GM21723 (cell line): ENCODE measurements around the gene SIRPD.
"Not testable (repeated sequence)": the region's sequence is repeated elsewhere in the genome, so short reads cannot be mapped to it uniquely, and the experiment has no call there.

Experiments used
- ATAC-seq: cut with Tn5 transposase; IDR thresholded peaks from one replicate; pipeline ENCODE4 v1.9.1; 2021; ENCODE audit warnings: mild to moderate bottlenecking, moderate library complexity; ENCODE audit not compliant: unreplicated experiment

Gene SIRPD

DNA sequence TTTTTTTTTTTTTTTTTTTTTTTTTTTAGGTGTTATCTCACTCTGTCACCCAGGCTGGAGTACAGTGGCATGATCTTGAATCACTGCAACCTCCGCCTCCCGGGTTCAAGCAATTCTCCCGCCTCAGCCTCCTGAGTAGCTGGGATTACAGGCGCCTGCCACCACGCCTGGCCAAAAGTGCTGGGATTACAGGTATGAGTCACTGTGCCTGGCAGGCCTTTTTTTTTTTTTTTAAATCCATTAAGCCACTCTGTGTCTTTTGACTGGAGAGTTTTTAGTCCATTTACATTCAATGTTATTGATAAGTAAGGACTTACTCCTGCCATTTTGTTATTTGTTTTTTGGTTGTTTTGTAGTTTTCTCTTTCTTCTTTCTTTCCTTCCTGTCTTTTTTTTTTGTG, 60.1 kb downstream of the SIRPD start:
- not testable (repeated sequence) for ATAC-seq

DNA sequence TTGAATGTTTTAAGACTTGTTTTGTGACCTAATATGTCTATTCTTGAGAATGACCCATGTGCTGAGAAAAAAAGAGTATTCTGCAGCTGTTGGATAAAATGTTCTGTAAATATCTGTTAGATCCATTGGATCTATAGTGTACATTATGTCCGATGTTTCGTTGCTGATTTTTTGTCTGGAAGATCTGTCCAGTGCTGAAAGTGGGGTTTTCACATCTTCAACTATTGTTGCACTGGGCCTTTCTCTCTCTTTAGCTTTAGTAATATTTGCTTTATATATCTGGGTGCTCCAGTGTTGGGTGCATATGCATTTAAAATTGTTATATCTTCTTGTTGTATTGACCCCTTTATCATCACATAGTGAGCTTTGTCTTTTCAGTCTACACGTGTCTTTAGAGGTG, 60.6 kb downstream of the SIRPD start:
- ATAC-seq, result no peak

DNA sequence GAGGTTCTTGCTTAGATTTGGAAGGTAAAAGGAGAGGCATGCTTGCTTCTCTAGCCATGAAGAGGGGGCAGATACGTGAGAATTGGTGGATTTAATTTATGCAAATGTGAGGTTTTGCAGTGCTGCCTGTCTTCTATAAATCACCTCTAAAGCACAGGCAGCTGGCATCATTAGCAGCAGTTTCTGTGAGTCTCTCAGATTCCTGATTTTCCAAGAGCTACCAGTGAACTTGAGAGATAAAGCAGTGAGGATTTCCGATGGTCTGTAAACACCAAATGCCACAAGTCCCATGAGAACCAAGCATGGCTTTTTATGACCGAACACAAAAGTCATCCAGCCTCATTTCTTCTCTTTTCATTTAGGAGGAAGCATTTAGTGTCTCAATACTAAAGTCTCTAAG, 63.1 kb downstream of the SIRPD start:
- no peak for ATAC-seq

DNA sequence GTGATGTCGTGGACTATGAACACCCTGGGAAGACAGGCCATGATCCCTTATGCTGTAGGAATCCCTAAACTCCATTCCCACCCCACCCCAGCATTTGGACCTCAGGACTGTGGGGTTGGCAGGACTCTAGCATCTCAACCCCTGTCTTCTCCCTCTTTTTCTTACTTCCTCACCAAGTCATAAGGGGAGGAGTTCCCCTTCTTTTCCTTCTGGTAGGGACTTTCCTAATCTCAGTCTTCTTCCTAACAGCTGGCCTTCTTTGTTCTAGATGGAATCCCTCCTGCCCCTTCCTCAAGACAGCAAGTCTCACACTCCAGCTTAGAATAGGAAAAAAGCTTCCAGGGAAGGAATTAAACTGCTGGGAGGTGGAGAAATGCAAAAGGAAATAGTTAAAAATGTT, 64.0 kb downstream of the SIRPD start:
- no peak for ATAC-seq

DNA sequence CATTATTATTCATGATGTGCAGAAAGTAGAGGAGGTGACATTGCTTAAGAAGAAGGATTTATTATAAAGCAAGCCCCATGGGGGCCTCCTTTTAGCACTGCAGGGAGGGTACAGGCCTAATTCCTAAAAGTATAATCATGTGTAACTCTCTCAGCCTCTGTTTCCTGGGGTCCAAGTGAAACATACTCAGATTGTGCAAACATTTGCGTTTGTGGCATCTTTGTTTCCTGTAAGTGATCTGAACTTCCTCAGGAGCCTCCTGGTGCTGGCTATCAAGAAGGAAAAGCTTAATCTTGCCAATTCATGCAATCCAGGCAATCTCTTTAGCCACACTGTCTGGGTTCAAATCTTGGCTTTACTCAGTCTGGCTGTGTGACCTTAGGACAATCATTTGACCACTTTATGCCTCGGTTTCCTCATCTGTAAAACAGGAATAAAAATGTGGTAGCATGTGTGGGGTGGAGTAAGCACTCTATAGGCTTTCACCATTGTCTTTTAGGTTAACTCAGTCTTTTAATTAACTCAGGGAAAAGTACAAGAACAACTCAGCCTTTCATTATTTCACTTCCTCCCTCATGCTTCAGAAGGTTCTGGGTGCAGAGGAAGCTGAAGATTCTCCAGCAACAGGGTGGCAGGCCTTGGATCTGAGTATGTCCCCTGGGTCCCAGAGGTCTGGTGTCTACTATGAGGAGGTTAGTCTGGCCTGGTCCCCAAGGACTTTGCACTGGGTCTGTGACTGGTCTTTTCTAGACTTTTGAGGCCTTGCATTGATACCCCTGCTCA, 65.5 kb downstream of the SIRPD start:
- ATAC-seq, result no peak

DNA sequence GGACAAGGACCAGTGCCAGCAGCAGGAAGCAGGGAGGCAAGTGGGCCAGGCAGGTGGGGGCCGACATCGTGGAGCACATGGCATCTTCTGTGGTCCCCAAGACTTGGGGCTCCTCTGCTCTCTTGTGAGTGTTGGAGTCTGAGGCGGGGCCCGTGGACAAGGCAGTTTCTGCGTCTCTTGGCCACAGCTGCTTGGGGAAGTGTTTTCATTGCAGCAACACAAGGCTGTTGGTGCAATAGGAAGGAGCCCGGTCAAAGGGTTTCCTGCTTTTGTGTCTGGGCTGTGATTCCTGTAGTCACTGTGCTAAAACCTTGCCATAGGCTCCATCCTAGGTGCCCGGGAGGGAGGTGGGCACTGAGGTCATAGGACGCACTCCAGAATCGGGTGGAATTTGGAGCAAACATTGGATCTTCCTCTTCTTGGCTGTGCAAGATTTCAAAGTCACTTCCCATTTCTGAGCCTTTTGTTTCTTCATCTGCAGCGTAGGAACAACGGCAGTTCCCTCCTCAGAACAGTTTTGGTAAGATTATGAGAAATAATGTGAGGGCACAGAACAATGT, 66.1 kb downstream of the SIRPD start, which contains the start of gene SIRPB2:
Gene SIRPB2, minus strand, starts transcription at position 140 of the 560 bp plus-strand sequence. Its CDS starts 61 bp downstream, at position 79.
- ATAC-seq, result no peak

DNA sequence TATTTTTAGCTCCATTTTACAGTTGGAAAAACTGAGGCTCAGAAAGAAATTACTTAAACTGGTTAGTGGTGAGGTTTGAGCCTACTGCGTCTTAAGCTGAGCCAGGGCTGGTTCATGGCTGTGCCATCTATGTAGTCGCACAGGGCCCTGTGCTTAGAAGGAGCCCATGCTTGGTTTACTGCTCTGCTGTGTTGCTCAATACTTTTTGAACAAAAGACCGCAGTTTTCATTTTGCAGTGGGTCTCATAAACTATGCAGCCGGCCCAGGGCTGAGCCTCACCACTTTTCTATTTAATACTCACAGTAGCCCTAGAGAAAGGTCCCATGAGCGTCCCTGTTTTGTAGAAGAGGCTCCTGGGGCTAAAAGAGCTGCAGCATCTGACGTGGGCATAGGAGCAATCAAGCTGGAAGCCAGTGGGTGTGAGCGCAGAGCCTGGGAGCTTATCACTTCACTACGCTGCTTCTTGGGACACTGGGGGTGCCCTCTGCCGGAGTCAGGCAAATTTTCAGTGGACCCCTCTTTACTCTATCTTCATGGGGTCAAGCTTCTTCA, 66.8 kb downstream of the SIRPD start:
- ATAC-seq, result no peak

DNA sequence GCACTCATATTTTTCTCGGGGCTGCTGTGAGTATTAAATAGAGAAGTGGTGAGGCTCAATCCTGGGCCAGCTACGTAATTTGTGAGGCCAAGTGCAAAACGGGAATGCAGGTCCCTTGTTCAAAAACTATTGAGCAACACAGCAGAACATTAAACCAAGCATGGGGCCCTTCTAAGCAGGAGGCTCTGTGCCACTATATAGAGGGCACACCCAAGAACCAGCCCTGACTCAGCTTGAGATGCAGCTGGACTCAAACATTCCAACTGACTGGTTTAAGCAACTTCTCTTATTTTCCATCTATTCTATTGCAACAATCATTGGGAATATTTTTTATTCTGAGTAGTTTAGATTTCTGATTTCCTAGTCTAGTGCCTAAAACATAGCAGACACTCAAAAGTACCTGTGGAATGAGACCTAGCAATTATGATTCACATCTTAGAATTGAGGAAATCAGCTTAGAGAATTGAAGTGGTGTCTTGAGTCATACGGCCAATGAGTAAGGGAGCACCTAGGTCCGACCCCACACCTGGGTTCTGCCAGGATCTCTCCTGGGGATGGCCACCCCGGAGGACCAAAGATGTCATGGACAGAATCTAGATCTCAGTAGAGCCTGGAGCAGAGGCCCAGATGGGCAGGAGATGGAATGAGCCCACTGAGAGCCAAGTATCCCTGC, 67.6 kb downstream of the SIRPD start:
- ATAC-seq, result no peak

DNA sequence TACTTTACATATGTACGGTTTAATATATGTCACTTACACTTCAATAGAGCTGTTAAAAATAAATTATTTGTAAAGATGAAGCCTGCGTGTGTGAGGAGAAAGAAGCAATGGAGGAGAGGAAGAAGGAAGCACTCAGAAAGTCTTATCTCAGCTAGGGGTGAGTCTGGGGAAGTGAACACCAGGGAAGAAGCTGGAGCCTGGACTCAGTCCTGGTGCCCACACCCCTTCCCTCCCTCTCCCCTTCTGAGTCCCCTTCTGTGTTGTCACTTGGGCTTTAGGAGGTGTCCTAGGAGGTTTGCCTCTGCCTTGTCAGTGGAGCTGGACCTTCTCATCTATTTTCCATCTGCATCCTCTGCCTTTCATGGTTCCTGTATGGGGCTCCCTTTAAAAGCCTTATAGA, 68.2 kb downstream of the SIRPD start:
- no peak for ATAC-seq

DNA sequence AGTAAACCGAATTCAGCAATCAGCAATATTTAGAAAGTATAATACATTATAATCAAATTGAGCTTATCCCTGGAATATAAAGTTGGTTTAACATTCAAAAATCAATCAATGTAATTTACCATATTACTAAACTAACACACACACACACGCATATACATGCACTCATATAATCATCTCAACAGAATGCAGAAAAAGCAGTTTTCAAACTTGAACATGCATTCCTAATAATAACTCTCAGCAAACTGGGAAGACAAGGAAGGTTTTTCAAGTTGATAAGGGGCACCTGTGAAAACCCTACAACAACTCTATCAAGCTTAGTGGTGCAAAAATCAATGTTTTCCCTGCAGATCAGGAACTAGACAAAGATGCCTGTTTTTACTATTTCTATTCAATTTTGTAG, 70.9 kb downstream of the SIRPD start:
- ATAC-seq, result no peak

DNA sequence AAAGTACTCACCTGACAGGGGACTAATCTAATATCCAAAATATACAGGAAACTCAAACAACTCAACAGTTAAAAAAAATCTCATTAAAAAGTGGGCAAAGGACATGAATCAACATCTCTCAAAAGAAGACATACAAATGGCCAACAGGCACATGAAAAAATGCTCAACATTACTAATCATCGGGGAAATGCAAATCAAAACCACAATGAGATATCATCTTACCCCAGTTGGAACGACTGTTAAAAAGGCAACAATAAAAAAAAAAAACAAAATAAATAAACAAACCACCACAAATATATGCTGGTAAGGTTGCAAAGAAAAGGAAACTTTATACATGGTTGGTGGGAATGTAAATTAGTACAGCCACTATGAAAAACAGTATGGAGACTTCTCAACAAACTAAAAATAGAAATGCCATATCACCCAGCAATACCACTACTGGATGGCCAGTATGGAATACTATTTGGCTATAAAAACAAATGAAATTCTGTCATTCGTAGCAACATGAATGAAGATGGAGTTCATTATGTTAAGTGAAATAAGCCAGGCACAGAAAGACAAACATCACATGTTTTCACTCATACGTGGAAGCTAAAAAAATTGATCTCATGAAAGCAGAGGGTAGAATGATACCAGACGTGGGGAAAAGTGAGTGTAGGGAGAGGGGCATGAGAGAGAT, 72.9 kb downstream of the SIRPD start:
- no peak for ATAC-seq
